BJ (cell line): ENCODE results near the gene ZGPAT. TPM values are rescaled to one million over a fixed set of nuclear protein-coding genes. Genes with fewer than 3 reads are reported as not detected.
"Not testable (repeated sequence)": the region's sequence is repeated elsewhere in the genome, so short reads cannot be mapped to it uniquely, and the experiment has no call there.

Source experiments
- CTCF ChIA-PET: fragments of 350-600 bp; formaldehyde crosslinking; extraction: SDS; loops from one replicate; lab custom pipeline; 2021; ENCODE audit warnings: antibody characterized with exemption, inconsistent platforms; lab: Yijun Ruan, JAX
- POLR2A ChIA-PET: fragments of 300-600 bp; sonication (Branson Sonifier 250); formaldehyde crosslinking; extraction: SDS; loops from one replicate; lab custom pipeline; 2021; ENCODE audit warnings: antibody characterized with exemption; lab: Charles Lee
- DNase-seq: peaks from one replicate; pipeline ENCODE4 v3.0.0-alpha.2; 2011; ENCODE audit warnings: low read depth
- H3K27me3 ChIP-seq: 2 replicates; pipeline ENCODE4 v1.6.0; 2011; ENCODE audit warnings: low read length; ENCODE audit not compliant: control insufficient read depth, insufficient read depth
- H3K36me3 ChIP-seq: 2 replicates; pipeline ENCODE4 v1.5.1; 2011; ENCODE audit warnings: low read length; ENCODE audit not compliant: control insufficient read depth, insufficient read depth
- H3K4me3 ChIP-seq: 2 replicates; pipeline ENCODE4 v1.5.1; 2011; ENCODE audit warnings: low read depth, mild to moderate bottlenecking, control low read depth, low read length
- polyA minus RNA-seq: library from RNA; depleted of rRNA, polyadenylated mRNA; stranded (reverse); fragments of >200 nt; gene quantifications from 2 replicates; pipeline ENCODE4 v1.2.3, GENCODE V29; 2011; rRNA and poly(A)+ RNA removed
- polyA plus RNA-seq: library from polyadenylated mRNA; depleted of rRNA; stranded (reverse); fragments of >200 nt; gene quantifications from 2 replicates; pipeline ENCODE4 v1.2.3, GENCODE V29; 2011; rRNA removed
- TF ChIP-seq, protein P1 (sequence below): IDR thresholded peaks from 2 replicates; pipeline ENCODE4 v1.5.1; 2011; ENCODE audit warnings: low read depth, mild to moderate bottlenecking, control low read depth, inconsistent platforms, low read length, moderate library complexity; ENCODE audit not compliant: insufficient read depth

The ZGPAT gene, protein sequence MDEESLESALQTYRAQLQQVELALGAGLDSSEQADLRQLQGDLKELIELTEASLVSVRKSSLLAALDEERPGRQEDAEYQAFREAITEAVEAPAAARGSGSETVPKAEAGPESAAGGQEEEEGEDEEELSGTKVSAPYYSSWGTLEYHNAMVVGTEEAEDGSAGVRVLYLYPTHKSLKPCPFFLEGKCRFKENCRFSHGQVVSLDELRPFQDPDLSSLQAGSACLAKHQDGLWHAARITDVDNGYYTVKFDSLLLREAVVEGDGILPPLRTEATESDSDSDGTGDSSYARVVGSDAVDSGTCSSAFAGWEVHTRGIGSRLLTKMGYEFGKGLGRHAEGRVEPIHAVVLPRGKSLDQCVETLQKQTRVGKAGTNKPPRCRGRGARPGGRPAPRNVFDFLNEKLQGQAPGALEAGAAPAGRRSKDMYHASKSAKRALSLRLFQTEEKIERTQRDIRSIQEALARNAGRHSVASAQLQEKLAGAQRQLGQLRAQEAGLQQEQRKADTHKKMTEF
- polyA plus RNA-seq (9.4 and 15.9 TPM in 2 replicates), polyA minus RNA-seq (5.9 and 12.5 TPM in 2 replicates)

DNA sequence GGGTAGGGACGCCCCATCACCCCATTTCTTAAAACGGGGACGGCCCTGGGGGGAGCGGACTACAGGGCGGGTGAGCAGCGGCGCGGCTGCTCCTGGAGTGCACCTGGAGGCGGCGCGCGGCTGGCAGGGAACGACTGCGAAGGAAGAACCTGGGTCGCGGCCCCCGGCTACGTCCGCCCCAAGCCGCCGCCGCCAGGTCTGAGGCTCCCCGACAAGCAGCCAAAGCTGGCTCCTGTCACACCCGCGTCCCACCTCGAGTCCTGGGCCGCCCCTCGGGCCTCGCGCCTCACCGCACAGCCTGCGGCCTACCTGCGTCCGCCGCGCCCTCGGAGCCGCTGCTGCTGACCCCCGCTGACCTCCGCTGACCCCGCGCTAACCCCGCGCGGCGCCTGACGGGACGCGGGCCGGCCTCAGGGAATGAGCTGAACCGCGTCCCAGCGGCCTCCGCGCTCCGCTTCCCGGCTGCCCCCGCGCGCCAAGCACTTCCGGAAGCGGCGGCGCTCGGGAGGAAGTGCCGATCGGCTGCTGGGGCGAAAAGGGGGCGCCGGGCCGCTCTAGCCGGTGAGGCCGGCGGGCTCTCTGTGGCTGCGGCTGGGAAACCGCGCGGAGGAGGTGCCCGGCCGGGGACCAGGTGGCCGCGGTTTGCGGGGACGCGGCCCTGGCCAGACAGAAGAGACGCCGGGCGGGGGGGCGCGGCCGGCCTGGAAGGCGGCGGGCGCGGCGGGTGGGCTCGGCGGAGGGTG lies at the start of gene ZGPAT, which contains the start of gene ARFRP1:
ZGPAT (plus strand) TSS at position 482 of the 743 bp plus-strand sequence. CDS start 542 bp downstream, outside the sequence.
ARFRP1 (minus strand) TSS at position 419 of the 743 bp plus-strand sequence. CDS start 885 bp downstream, outside the sequence.
- DNase-seq = no peak
- Histone ChIP-seq H3K36me3 (peaks cover 28% of the 10 kb centered on the region), H3K27me3 (no peaks in the 10 kb centered on the region), H3K4me3 (peak within 1 kb of the TSS; percentile 88)
- TF ChIP-seq, protein P1, sequence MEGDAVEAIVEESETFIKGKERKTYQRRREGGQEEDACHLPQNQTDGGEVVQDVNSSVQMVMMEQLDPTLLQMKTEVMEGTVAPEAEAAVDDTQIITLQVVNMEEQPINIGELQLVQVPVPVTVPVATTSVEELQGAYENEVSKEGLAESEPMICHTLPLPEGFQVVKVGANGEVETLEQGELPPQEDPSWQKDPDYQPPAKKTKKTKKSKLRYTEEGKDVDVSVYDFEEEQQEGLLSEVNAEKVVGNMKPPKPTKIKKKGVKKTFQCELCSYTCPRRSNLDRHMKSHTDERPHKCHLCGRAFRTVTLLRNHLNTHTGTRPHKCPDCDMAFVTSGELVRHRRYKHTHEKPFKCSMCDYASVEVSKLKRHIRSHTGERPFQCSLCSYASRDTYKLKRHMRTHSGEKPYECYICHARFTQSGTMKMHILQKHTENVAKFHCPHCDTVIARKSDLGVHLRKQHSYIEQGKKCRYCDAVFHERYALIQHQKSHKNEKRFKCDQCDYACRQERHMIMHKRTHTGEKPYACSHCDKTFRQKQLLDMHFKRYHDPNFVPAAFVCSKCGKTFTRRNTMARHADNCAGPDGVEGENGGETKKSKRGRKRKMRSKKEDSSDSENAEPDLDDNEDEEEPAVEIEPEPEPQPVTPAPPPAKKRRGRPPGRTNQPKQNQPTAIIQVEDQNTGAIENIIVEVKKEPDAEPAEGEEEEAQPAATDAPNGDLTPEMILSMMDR = no peak
- ChIA-PET POLR2A (interaction anchor here (0.6 to 1.1 kb wide), 2 partner anchors 9 to 512 kb away, joined by 3 to 6 read pairs; no protein-coding TSS in a partner anchor), CTCF (interaction anchor here (0.9 to 1.5 kb wide), 4 partner anchors 9 to 78 kb away, joined by 3 to 5 read pairs (median 4); no protein-coding TSS in a partner anchor)

DNA sequence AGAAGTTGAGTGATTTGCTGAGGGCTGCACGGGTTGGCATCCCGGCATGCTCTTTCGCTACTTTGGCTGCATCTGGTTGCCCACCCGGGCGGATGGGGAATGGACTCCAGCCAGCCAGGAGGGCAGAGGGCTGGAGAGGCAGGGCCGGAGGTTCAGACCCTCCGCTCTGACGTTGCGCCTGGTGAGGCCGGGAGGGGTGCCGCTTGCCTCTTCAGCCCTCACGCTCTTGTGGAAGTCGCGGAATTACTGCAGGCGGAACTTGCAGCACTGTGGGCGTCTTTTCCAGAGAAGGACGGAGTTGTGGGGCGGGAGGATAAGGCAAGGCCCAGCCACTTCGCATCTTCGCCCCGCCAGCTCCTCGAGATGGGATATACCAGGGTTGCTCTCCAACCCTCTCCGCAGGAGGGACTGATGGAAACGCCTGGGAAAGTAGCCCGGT lies 49.1 kb upstream of the ZGPAT start:
- Histone ChIP-seq H3K4me3 (peak overlapping the region; percentile 85), H3K27me3 (no peaks in the 10 kb centered on the region), H3K36me3 (peaks cover 26% of the 10 kb centered on the region)
- ChIA-PET POLR2A (interaction anchor here (0.6 to 0.8 kb wide), 3 partner anchors 17 to 313 kb away, joined by 3 to 10 read pairs (median 3); no protein-coding TSS in a partner anchor), CTCF (interaction anchor here (0.8 to 1.5 kb wide), 3 partner anchors 16 to 121 kb away, joined by 3 to 6 read pairs (median 5); partner anchors contain the start of gene PTK6)
- TF ChIP-seq, protein P1 = no peak
- no peak for DNase-seq

DNA sequence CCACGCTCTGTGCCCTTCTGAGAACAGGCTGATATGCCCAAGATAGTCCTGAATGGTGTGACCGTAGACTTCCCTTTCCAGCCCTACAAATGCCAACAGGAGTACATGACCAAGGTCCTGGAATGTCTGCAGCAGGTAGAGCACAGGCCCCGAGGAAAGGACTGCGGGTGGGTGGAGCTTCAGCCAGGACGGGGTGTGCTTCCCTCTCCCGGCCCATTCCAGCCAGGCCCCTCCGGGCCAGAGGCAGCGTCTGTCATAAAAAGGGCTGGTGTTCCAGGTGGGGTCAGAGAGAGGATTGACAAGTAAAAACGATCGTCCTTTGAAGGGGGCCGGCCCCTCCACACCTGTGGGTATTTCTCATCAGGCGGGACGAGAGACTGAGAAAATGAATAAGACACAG lies 48.5 kb upstream of the ZGPAT start:
- H3K4me3 ChIP-seq = peak overlapping the region; percentile 85
- POLR2A ChIA-PET = no interaction called here
- no peaks in the 10 kb centered on the region for H3K27me3 ChIP-seq
- TF ChIP-seq, protein P1 = no peak
- DNase-seq = no peak
- peaks cover 27% of the 10 kb centered on the region for H3K36me3 ChIP-seq
- CTCF ChIA-PET = no interaction called here

DNA sequence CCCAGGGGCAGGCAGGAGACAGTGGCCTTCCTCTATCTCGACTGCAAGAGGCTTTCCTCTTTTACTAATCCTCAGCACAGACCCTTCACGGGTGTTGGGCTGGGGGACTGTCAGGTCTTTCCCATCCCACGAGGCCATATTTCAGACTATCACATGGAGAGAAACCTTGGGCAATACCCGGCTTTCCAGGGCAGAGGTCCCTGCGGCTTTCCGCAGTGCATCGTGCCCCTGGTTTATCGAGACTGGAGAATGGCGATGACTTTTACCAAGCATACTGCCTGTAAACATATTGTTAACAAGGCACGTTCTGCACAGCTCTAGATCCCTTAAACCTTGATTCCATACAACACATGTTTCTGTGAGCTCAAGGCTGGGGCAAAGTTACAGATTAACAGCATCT lies 47.7 kb upstream of the ZGPAT start:
- DNase-seq, H3K4me3 ChIP-seq, H3K27me3 ChIP-seq, CTCF ChIA-PET, POLR2A ChIA-PET: not testable (repeated sequence)
- peaks cover 31% of the 10 kb centered on the region for H3K36me3 ChIP-seq

DNA sequence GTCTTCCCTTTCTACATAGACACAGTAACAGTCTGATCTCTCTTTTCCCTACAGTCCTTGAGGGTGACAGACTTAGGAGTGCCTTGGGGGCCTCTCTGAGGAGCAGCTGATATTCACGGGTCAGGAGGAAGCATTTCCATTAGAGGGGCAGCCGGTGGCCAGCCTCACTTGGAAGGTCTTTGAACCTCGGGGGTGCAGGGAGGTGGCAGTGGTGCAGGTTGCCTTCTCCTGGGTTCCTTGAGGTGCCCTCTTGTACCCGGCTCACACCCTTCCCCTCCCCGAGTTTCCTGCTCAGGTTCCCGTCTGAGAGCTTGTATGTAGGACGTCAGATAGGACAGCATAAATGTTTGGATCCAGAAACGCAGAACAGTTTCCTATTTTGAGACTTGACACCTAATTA lies 47.2 kb upstream of the ZGPAT start:
- TF ChIP-seq, protein P1 = no peak
- ChIA-PET CTCF (no interaction called here), POLR2A (no interaction called here)
- H3K27me3 ChIP-seq = no peaks in the 10 kb centered on the region
- no peak for DNase-seq
- H3K36me3 ChIP-seq = peaks cover 34% of the 10 kb centered on the region
- no peak overlapping the region for H3K4me3 ChIP-seq
